Ovary (tissue), 3 donors: ENCODE results near the gene AIFM3.

Experiments
- EP300 ChIP-seq: sonication (generic); formaldehyde crosslinking; IDR thresholded peaks from one replicate; pipeline ENCODE4 v1.6.1; 2017; ENCODE audit warnings: antibody characterized with exemption
- POLR2A ChIP-seq: fragments of 450-650 bp; IDR thresholded peaks from one replicate; pipeline ENCODE4 v1.6.1; 2017; ENCODE audit warnings: antibody characterized with exemption, mild to moderate bottlenecking, moderate library complexity
- TF ChIP-seq, protein P1 (sequence below), 3 donors: fragments of 450-650 bp in 2 of 3; fragments of 200-600 bp in 1 of 3; IDR thresholded peaks; one replicate each; pipeline versions ENCODE4 v1.5.1 to v1.8.0; 2016 to 2022; ENCODE audit warnings: antibody characterized with exemption in 3 of 3, mild to moderate bottlenecking in 1 of 3
- donor health status: DM: no; HTN: no; CAD: no.

DNA sequence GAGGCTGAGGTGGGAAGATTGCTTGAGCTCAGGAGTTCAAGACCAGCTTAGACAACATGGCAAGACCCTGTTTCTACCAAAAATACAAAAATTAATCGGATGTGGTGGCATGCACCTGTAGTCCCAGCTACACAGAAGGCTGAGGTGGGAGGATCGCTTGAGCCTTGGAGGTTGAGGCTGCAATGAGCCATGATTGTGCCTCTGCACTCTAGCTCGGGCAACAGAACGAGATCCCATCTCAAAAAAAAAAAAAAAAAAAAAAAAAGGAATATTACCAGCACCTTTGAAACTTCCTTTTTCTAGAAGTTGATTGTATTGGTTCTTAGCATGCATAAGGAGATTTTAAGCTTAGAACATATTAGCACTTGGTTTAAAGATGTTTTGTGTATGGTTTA, 38.5 kb upstream of the AIFM3 start:
- TF ChIP-seq, protein P1, sequence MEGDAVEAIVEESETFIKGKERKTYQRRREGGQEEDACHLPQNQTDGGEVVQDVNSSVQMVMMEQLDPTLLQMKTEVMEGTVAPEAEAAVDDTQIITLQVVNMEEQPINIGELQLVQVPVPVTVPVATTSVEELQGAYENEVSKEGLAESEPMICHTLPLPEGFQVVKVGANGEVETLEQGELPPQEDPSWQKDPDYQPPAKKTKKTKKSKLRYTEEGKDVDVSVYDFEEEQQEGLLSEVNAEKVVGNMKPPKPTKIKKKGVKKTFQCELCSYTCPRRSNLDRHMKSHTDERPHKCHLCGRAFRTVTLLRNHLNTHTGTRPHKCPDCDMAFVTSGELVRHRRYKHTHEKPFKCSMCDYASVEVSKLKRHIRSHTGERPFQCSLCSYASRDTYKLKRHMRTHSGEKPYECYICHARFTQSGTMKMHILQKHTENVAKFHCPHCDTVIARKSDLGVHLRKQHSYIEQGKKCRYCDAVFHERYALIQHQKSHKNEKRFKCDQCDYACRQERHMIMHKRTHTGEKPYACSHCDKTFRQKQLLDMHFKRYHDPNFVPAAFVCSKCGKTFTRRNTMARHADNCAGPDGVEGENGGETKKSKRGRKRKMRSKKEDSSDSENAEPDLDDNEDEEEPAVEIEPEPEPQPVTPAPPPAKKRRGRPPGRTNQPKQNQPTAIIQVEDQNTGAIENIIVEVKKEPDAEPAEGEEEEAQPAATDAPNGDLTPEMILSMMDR (IDR thresholded peaks at IDR 0.05), result no peak
- TF ChIP-seq POLR2A (no peak), EP300 (no peak)
